ENCODE data around the gene SERPINE3.

- TF ChIP-seq CTCF (IDR thresholded peaks at IDR 0.05), result no peak
- no peak for TF ChIP-seq POLR2A (IDR thresholded peaks at IDR 0.05)
- no peak for TF ChIP-seq POLR2AphosphoS5 (IDR thresholded peaks at IDR 0.05)
Observed at GRCh38 chr13:51324714-51325420, 14.6 kb upstream of the SERPINE3 start.
